ENCODE results near the gene TDRD12.
"Not testable (repeated sequence)": the region's sequence is repeated elsewhere in the genome, so short reads cannot be mapped to it uniquely, and the experiment has no call there.

Gene TDRD12

DNA sequence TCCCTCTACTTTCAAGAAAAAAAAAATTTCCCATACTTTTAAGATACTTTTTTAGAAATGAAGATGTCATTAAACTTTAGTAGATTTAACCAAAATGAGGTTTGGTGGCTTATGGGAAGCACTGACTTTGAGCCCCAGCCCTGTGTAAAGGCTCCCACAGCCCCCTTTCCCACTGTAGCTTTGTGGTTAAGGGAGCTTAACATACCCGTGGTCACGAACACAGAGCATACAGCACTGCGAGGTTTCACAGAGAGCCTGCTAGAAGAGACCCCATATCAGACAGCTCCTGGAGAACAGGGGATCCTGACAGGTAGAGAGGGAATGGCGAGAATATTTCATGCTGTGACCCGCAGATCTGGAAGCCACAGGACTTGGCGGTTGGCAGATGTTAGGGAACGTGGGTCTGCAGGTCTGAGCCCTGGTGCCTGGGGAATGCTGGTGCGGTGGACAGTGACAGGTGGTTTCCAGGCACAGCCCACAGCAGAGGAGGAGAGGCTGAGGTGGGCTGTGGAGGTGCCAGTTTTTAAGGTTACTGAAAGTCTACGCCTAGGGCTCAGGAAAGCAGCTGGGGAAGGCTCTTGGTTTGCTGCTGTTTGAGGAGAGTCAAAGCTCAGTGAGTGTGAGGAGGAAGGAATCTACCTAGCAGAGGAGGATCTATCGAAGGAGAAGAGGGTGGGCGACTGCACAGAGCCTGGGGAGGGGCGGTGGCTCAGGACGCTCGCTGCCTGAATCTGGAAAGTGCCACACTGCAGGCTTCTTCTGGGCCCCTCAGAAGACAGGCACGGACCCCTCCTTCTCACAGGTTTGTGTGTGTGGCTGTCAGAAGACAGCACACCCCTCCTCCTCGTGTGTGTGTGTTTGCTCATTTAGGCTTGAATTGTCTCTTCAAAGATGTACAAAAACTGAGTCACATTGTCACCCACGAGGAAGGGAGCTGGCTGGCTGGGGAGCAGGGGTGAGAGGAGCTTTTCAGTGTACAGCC, 100.1 kb downstream of the TDRD12 start:
- Mint-ChIP-seq H3K4me1 (ENCODE audit: low read depth) (peaks cover 19% of the 10 kb centered on the region), H3K36me3 (no peaks in the 10 kb centered on the region), H3K27ac (no peak overlapping the region), H3K27me3 (peaks cover 1% of the 10 kb centered on the region), H3K9me3 (ENCODE audit: low read depth) (no peaks in the 10 kb centered on the region), H3K4me3 (peak overlapping the region; percentile 35)

DNA sequence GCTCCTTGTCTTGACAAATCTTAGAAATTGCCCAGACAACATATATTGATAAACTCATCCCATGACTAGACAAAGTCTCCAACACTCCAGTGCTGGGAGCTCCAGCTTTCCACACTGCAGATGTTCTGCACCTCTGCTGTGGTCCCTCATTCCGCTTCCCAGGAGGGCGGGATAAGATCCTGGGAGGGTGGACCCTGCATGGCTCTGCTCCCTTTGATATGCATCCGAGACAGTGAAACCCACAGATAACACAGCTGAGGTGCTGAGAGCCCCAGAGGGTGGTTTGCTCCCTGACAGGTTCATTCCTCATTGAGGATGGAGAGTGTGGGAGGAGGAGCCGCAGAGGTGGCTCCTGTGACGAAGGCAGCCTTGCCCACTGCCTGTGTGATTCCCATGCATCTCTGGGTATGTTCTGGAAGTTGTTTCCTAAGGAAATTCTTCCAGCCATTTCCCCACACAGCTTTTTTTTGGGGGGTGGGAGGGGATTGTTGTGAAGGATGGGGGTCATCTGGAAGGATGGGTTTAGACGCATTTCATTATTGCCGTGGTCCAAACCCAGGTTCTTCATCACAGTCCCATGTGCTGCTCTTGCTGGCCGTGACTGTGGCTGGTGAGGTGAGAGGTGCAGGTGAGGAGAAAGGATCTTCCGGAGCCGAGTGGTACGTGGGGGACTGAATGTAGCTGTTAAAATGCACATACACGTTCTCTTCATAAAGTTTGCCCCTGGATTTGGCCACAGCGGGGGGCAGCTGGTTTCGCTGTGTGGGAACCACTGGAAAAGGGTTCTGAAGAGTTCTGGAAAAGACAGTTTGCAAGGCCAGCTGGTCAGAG, 103.6 kb downstream of the TDRD12 start:
- peaks cover 7% of the 10 kb centered on the region for H3K36me3 Mint-ChIP-seq
- H3K4me1 Mint-ChIP-seq (ENCODE audit: low read depth), result peaks cover 20% of the 10 kb centered on the region
- H3K27me3 Mint-ChIP-seq, result peaks cover 6% of the 10 kb centered on the region
- H3K9me3 Mint-ChIP-seq (ENCODE audit: low read depth), result no peaks in the 10 kb centered on the region
- no peak overlapping the region for H3K27ac Mint-ChIP-seq
- H3K4me3 Mint-ChIP-seq, result no peak overlapping the region

DNA sequence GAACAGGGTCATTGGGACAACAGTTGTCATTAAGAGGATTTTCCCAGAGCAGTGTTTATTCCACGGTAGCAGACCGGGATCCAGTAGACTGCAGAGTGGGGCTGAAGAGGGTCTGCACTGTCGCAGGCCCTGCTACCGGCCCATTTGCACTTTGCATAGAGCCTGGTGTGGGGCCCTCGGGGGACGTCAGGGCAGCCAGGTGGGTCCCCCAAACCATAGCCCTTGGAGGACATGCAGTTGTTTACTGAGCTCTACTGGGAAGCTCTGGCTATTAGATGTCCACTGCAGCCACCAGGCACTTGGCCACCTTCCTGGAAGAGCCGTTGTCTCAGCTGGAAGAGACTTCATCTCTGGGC, 104.2 kb downstream of the TDRD12 start:
- peaks cover 7% of the 10 kb centered on the region for H3K36me3 Mint-ChIP-seq
- H3K4me1 Mint-ChIP-seq (ENCODE audit: low read depth), result peaks cover 21% of the 10 kb centered on the region
- no peak overlapping the region for H3K4me3 Mint-ChIP-seq
- no peaks in the 10 kb centered on the region for H3K9me3 Mint-ChIP-seq (ENCODE audit: low read depth)
- H3K27me3 Mint-ChIP-seq, result peaks cover 6% of the 10 kb centered on the region
- H3K27ac Mint-ChIP-seq, result no peak overlapping the region

DNA sequence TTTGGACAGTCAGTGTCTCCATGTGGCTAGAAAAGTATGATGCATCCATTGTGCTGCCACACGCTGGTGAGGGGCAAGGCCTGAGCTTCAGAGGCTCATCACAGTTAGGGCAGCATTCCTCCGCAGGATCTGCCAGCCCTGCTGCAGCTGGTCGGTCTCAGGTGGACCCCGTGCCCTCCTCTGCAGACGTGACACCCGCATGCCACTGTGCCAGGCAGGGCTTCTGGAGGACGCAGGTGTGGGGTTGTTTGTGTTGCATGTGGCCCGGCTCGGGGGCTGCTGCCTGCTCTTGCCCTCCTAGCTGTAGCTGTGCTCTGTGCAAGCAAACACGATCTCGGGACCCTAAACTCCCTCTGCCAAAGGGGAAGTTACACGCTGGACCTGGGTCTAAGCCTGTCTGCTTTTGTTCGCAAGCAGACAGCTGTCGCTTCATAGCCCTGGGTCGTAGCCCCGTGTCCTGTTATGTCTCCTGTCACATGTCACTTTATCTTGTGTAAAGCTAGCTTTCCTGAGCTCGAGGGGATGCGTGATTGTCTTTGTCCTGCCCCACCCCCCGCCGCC, 104.7 kb downstream of the TDRD12 start:
- H3K36me3 Mint-ChIP-seq, result peaks cover 7% of the 10 kb centered on the region
- H3K9me3 Mint-ChIP-seq (ENCODE audit: low read depth), result no peaks in the 10 kb centered on the region
- peaks cover 6% of the 10 kb centered on the region for H3K27me3 Mint-ChIP-seq
- H3K4me1 Mint-ChIP-seq (ENCODE audit: low read depth), result peaks cover 25% of the 10 kb centered on the region
- H3K4me3 Mint-ChIP-seq, result no peak overlapping the region
- H3K27ac Mint-ChIP-seq, result no peak overlapping the region

DNA sequence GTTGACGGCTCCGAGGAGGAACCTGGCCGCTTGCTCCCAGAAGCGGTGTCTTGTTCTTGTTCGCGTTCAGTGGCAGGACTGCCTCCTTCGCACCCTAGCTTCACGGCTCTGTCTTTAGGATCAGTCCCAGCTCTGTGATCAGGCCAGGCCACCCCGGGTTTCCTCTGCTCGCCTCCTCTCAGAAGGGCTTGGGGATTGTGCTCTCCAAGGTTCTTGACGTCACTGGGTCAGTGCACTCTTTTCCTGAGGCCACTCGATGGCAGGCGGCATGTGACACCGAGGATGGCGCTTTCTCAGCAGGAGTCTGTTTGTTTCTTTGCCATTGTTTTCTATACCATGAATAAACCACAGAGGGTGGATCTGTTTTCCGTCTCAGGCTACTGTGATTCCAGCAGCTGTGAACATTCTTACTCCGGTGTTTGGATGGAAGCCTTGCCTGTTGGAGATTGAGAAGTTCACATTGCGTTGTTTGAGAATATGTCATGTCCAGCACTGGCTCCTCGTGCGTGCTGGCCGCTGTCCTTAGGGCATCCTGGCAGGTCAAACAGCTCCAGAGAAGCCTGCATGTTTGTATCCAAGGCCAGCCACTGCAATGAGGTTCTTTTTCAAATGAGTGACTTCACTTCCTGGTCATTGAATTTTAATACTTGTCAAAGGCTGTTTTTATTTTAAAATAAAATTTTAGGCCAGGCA, 105.5 kb downstream of the TDRD12 start:
- Mint-ChIP-seq H3K27ac (no peak overlapping the region), H3K27me3 (peaks cover 6% of the 10 kb centered on the region), H3K4me1 (ENCODE audit: low read depth) (peaks cover 22% of the 10 kb centered on the region), H3K36me3 (peaks cover 7% of the 10 kb centered on the region), H3K4me3 (peak overlapping the region; percentile 35), H3K9me3 (ENCODE audit: low read depth) (no peaks in the 10 kb centered on the region)

DNA sequence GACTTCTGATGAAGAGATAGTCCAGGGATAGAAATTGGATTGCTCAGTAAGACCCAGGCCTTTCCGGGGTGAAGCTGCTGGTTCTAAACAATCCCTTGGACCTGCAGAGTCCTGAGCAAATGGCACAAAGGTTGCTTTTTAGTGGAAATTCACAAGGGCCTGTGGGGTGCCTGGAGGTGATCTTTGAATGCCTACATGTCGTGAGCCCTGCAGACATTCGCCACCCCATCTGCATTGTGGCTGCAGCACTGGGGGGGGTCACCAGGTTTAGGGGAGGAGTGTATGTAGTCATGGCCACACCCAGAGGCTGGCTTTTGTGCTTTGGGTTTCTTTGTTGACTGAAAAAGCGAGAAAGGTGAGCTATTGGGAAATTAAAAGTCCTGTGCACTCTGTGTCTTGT, 108.6 kb downstream of the TDRD12 start:
- Mint-ChIP-seq H3K27me3 (peaks cover 6% of the 10 kb centered on the region), H3K4me3 (no peak overlapping the region), H3K36me3 (peaks cover 7% of the 10 kb centered on the region), H3K27ac (no peak overlapping the region), H3K9me3 (ENCODE audit: low read depth) (no peaks in the 10 kb centered on the region), H3K4me1 (ENCODE audit: low read depth) (peaks cover 10% of the 10 kb centered on the region)

DNA sequence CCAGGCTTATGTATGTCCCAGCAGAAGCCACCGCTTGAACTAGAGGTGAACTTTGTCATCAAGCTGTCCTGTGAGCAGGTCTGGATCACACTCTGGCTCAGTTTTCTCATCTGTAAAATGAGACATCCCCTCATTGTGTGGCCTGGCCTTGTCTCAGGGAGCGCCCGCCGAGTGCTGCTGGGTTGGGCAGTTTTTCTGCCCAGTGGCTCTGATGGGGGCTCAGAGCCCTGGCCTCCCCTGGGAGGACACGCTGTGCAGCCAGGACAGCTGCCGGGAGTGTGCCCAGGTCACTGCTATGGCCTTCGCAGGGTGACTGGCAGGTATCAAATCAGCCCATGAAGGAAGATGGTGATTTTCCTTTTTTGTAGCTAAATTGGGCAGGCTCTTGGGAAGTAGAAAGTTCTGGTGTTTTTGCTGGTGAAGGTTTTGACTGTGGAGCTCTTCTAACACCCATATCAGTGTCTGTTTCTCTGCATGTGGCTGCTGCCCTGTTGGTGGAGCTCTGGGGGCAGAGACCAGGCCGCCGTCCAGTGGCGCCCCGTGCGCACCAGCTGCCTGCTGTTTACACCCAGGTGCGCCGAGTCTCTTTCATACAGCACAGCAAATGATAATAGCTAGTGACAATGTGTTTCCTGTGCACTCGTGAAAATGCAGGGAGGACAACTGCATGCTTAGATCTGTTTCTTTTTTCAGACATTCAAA, 109.2 kb downstream of the TDRD12 start:
- Mint-ChIP-seq H3K4me3 (peak overlapping the region; percentile 25), H3K27ac (no peak overlapping the region), H3K9me3 (ENCODE audit: low read depth) (no peaks in the 10 kb centered on the region), H3K36me3 (peaks cover 7% of the 10 kb centered on the region), H3K27me3 (peaks cover 4% of the 10 kb centered on the region), H3K4me1 (ENCODE audit: low read depth) (peaks cover 10% of the 10 kb centered on the region)

DNA sequence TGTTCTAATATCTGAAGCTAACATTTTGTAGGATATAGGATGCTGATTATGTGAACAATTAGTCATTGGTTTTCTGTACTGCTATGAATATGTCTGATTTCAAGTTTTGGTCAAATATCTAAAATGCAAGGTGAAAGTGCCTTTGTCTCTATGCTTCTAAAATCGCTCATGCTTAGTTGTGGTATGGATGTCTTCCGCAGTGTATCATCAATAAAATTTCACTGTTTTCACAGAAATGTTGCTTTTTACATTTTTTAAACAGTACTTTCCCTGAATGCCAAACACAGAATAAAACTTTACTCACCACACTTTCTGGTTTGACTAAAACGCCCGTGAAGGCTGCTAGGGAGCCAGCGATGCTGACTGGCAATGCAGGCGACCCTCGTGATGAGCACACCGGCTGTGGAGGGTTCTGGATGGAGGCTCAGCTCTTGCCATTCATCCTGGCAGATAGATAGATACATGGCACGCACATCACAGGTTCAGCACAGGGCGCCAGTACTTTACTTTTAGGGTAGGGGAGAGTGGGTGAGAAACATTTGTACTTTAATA, 109.9 kb downstream of the TDRD12 start:
- Mint-ChIP-seq H3K4me1 (ENCODE audit: low read depth) (peaks cover 10% of the 10 kb centered on the region), H3K9me3 (ENCODE audit: low read depth) (no peaks in the 10 kb centered on the region), H3K4me3 (peak overlapping the region; percentile 25)

DNA sequence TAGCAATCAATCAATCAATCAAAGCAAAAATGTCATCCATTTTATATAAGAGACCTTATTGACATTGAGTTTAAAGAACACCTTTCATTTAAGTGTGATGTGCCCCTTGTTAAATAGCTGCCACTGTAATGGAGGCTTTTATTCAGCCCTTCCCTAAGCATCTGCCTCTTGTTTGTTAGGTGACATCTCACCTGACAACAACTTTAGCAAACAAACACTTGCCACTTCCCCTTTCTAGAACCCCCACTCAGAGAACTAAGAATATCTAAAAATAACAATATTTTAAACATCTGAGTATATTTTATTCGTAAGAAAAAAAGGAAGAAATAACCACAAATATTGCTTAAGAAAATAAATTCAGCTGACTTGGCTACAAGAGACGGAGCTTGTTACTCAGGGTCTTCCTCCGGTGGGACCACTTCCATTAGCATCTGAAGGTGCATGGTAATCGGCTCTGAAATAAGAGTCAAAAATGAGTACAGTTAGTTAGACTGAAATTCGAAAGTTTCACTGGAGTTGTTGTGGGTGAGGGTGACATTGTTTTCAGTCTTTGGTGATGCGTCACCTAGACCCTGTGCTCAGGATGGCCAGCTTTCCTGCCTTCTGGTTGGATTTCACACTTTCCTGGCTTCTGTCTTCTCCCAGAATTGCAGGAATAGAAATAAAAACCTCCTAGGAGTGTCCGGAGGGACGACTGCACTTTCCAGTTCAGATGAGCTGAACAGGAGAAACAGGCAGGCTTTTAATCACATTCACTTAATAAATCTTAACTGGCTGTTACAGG, 110.9 kb downstream of the TDRD12 start:
- Mint-ChIP-seq H3K4me1 (ENCODE audit: low read depth) (peaks cover 10% of the 10 kb centered on the region), H3K27ac (no peak overlapping the region), H3K4me3 (no peak overlapping the region), H3K27me3 (no peaks in the 10 kb centered on the region), H3K36me3 (peaks cover 4% of the 10 kb centered on the region), H3K9me3 (ENCODE audit: low read depth) (no peaks in the 10 kb centered on the region)

More for the DNA sequence above, 109.9 kb downstream of the TDRD12 start:
- peaks cover 7% of the 10 kb centered on the region for H3K36me3 Mint-ChIP-seq
- no peak overlapping the region for H3K27ac Mint-ChIP-seq
- peaks cover 4% of the 10 kb centered on the region for H3K27me3 Mint-ChIP-seq

DNA sequence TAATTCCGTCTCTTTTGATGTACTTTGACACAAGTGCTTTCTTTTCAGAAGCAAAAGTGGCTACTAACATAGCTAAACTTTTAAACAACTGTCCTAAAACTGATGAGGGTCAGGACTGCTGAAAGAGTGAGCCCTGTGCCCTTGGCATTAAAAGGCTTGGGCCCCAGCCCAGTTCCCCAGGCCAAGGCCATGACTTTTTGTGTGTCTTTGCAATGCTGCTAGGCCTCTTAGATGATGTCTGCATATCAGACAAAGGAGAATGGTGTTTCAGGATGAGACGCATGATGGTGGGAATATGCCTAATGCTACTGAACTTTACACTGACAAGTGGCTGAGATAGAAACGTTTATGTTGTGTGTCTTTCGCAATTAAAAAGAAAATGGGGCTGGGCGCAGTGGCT, 112.0 kb downstream of the TDRD12 start:
- Mint-ChIP-seq H3K36me3 (peaks cover 2% of the 10 kb centered on the region), H3K27me3 (no peaks in the 10 kb centered on the region), H3K27ac (no peak overlapping the region), H3K4me1 (ENCODE audit: low read depth) (peaks cover 10% of the 10 kb centered on the region), H3K9me3 (ENCODE audit: low read depth) (no peaks in the 10 kb centered on the region), H3K4me3 (no peak overlapping the region)

DNA sequence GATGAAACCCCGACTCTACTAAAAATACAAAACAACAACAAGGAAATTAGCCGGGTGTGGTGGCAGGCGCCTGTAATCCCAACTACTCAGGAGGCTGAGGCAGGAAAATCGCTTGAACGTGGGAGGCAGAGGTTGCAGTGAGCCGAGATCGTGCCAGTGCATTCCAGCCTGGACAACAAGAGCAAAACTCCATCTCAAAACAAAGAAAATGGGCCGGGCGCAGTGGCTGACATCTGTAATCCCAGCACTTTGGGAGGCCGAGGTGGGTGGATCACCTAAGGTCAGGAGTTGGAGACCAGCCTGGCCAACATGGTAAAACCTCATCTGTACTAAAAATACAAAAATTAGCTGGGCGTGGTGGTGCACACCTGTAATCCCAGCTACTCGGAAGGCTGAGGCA, 112.5 kb downstream of the TDRD12 start:
- H3K9me3 Mint-ChIP-seq (ENCODE audit: low read depth); H3K36me3 Mint-ChIP-seq; H3K4me3 Mint-ChIP-seq; H3K27ac Mint-ChIP-seq; H3K27me3 Mint-ChIP-seq; H3K4me1 Mint-ChIP-seq (ENCODE audit: low read depth): not testable (repeated sequence)

DNA sequence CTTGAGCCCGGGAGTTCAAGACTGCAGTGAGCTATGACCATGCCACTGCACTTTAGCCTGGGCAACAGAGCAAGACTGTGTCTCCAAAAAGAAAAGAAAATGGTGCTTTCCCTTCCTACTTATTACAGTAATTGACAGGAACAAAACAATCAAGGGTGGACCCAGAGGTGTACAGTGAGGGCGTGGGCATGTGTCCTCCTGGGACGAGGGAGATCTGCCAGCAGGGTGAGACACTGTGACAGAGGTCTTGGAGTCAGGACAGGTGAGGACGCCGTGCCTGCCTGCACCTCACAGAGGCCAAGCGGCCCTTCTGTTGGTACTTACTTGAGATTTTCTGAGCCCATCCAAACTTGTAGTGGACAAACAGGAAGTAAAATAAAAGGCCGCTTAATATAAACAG, 113.3 kb downstream of the TDRD12 start:
- not testable (repeated sequence) for H3K27ac Mint-ChIP-seq; H3K27me3 Mint-ChIP-seq; H3K4me3 Mint-ChIP-seq; H3K9me3 Mint-ChIP-seq (ENCODE audit: low read depth); H3K36me3 Mint-ChIP-seq
- H3K4me1 Mint-ChIP-seq (ENCODE audit: low read depth), result peaks cover 13% of the 10 kb centered on the region

DNA sequence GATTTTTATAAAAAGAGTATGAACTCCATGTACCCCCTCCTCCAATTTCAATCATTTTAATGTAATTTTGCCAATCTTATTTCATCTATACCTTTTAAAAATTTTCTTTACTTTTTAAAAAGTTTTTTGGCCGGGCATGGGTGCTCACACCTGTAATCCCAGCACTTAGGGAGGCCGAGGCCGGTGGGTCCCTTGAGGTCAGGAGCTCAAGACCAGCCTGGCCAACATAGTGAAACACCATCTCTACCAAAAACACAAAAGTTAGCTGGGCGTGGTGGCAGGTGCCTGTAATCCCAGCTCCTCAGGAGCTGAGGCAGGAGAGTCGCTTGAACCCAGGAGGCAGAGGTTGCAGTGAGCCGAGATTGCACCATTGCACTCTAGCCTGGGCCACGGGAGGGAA, 113.8 kb downstream of the TDRD12 start:
- H3K9me3 Mint-ChIP-seq (ENCODE audit: low read depth); H3K27ac Mint-ChIP-seq; H3K27me3 Mint-ChIP-seq; H3K36me3 Mint-ChIP-seq; H3K4me3 Mint-ChIP-seq: not testable (repeated sequence)
- peaks cover 12% of the 10 kb centered on the region for H3K4me1 Mint-ChIP-seq (ENCODE audit: low read depth)
